A673 (cell line): ENCODE results near the gene SCEL.

ENCODE experiments used
- EZH2 ChIP-seq: fragments of 200-600 bp; sonication (generic); IDR thresholded peaks from 2 replicates; pipeline ENCODE4 v1.6.1; 2017; ENCODE audit warnings: borderline replicate concordance, low read depth, mild to moderate bottlenecking, mixed read lengths, antibody characterized with exemption, low read length; ENCODE audit not compliant: poor library complexity, severe bottlenecking
- TF ChIP-seq, protein P1 (sequence below): fragments of 300-800, 200-600 bp; sonication (generic); conservative IDR thresholded peaks from 2 replicates; pipeline ENCODE4 v1.5.1; 2017; ENCODE audit warnings: low read depth, mild to moderate bottlenecking, antibody characterized with exemption, low read length, moderate library complexity, mixed read lengths

DNA sequence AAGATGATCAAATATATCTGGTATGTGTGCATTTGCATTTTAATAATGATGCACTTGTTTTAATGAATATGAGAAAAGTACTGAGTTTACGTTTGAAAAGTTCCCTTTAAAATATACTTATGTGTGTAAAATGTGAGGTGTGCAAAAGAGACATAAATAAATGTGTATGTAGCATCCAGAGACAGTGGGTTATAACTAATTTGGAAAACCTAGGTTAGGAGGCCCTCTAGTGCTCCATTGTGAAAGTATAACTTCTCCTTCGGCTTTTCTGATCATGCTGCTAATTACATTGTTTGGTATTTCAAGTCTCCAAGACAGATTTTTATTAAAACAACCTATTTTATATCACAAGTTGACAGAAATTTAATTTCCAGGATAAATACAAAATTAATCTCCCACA is 30.1 kb downstream of the SCEL start:
- TF ChIP-seq, protein P1, sequence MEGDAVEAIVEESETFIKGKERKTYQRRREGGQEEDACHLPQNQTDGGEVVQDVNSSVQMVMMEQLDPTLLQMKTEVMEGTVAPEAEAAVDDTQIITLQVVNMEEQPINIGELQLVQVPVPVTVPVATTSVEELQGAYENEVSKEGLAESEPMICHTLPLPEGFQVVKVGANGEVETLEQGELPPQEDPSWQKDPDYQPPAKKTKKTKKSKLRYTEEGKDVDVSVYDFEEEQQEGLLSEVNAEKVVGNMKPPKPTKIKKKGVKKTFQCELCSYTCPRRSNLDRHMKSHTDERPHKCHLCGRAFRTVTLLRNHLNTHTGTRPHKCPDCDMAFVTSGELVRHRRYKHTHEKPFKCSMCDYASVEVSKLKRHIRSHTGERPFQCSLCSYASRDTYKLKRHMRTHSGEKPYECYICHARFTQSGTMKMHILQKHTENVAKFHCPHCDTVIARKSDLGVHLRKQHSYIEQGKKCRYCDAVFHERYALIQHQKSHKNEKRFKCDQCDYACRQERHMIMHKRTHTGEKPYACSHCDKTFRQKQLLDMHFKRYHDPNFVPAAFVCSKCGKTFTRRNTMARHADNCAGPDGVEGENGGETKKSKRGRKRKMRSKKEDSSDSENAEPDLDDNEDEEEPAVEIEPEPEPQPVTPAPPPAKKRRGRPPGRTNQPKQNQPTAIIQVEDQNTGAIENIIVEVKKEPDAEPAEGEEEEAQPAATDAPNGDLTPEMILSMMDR = peak; percentile 77
- TF ChIP-seq EZH2 = no peak
